Osteoblast (primary cell): ENCODE measurements around the gene HHATL. TPM values are rescaled to one million over a fixed set of nuclear protein-coding genes. Genes with fewer than 3 reads are reported as not detected.

Experiments
- DNase-seq: peaks from one replicate; pipeline ENCODE4 v3.0.0; 2011; ENCODE audit warnings: low spot score, mixed read lengths; ENCODE audit not compliant: insufficient read length; ENCODE audit errors: missing footprints
- H2AFZ ChIP-seq: 2 replicates; pipeline ENCODE4 v1.6.0; 2011; ENCODE audit warnings: mild to moderate bottlenecking, low read length
- H3K27ac ChIP-seq: 2 replicates; pipeline ENCODE4 v1.5.1; 2011; ENCODE audit warnings: mild to moderate bottlenecking, low read depth, low read length, moderate library complexity
- H3K27me3 ChIP-seq: 2 replicates; pipeline ENCODE4 v1.6.0; 2012; ENCODE audit warnings: mild to moderate bottlenecking, control low read depth, inconsistent platforms, low read length, moderate library complexity; ENCODE audit not compliant: insufficient read depth
- H3K36me3 ChIP-seq: 2 replicates; pipeline ENCODE4 v1.5.1; 2011; ENCODE audit warnings: mild to moderate bottlenecking, low read length, control low read depth, moderate library complexity; ENCODE audit not compliant: insufficient read depth
- H3K4me1 ChIP-seq: 2 replicates; pipeline ENCODE4 v1.5.1; 2011; ENCODE audit warnings: mild to moderate bottlenecking, low read length, control low read depth, moderate library complexity; ENCODE audit not compliant: insufficient read depth
- H3K4me2 ChIP-seq: 2 replicates; pipeline ENCODE4 v1.6.0; 2011; ENCODE audit warnings: mild to moderate bottlenecking, low read length; ENCODE audit not compliant: insufficient read depth
- H3K4me3 ChIP-seq: fragments of 200-600 bp; sonication (generic); 3 replicates; pipeline ENCODE4 v1.5.1; 2012; ENCODE audit warnings: mild to moderate bottlenecking, low read length, inconsistent platforms; ENCODE audit not compliant: insufficient read depth
- H3K79me2 ChIP-seq: 2 replicates; pipeline ENCODE4 v1.6.0; 2012; ENCODE audit warnings: mild to moderate bottlenecking, low read length, control low read depth, inconsistent platforms; ENCODE audit not compliant: insufficient read depth
- H3K9me3 ChIP-seq: 2 replicates; pipeline ENCODE4 v1.5.1; 2011; ENCODE audit warnings: low read depth, low read length, control low read depth
- H4K20me1 ChIP-seq: 2 replicates; pipeline ENCODE4 v1.6.0; 2012; ENCODE audit warnings: mild to moderate bottlenecking, low read length, control low read depth; ENCODE audit not compliant: insufficient read depth
- CTCF ChIP-seq: IDR thresholded peaks from 2 replicates; pipeline ENCODE4 v1.5.1; 2011; ENCODE audit warnings: mild to moderate bottlenecking, low read depth, low read length, moderate library complexity; ENCODE audit errors: extremely low read depth
- total RNA-seq: library from RNA; depleted of rRNA; stranded (reverse); fragments of >200 nt; gene quantifications from 2 replicates; pipeline ENCODE4 v1.2.3, GENCODE V29; 2012

Gene HHATL
- total RNA-seq, 1 donor: not detected

GRCh38 chr3:42705962-42706585 lies 3.5 kb upstream of the HHATL start:
- no peak for TF ChIP-seq CTCF
- H3K27me3 ChIP-seq: peaks cover 2% of the 10 kb centered on the region

GRCh38 chr3:42705058-42705767 lies 2.6 kb upstream of the HHATL start:
- TF ChIP-seq CTCF: no peak
- Histone ChIP-seq H3K27ac (no peak overlapping the region), H3K36me3 (no peaks in the 10 kb centered on the region), H3K4me2 (no peak overlapping the region), H4K20me1 (no peaks in the 10 kb centered on the region), H3K79me2 (no peaks in the 10 kb centered on the region), H3K9me3 (no peaks in the 10 kb centered on the region), H2AFZ (no peak overlapping the region), H3K4me1 (no peaks in the 10 kb centered on the region), H3K27me3 (peaks cover 2% of the 10 kb centered on the region), H3K4me3 (no peak overlapping the region)
- DNase-seq: peak; percentile 73

More at GRCh38 chr3:42705962-42706585, 3.5 kb upstream of the HHATL start:
- Histone ChIP-seq H3K4me1 (no peaks in the 10 kb centered on the region), H4K20me1 (no peaks in the 10 kb centered on the region), H3K4me2 (no peak overlapping the region), H2AFZ (no peak overlapping the region), H3K36me3 (no peaks in the 10 kb centered on the region), H3K4me3 (no peak overlapping the region), H3K9me3 (no peaks in the 10 kb centered on the region), H3K79me2 (no peaks in the 10 kb centered on the region), H3K27ac (no peak overlapping the region)
- peak; percentile 83 for DNase-seq

- H3K36me3 ChIP-seq: no peaks in the 10 kb centered on the region
- no peak overlapping the region for H3K27ac ChIP-seq
- H3K4me3 ChIP-seq: no peak overlapping the region
- no peaks in the 10 kb centered on the region for H3K79me2 ChIP-seq
- no peak overlapping the region for H2AFZ ChIP-seq
- H3K4me2 ChIP-seq: no peak overlapping the region
- DNase-seq: peak; percentile 41
- H3K4me1 ChIP-seq: no peaks in the 10 kb centered on the region
- TF ChIP-seq CTCF: no peak
- peaks cover 2% of the 10 kb centered on the region for H3K27me3 ChIP-seq
- H3K9me3 ChIP-seq: no peaks in the 10 kb centered on the region
- H4K20me1 ChIP-seq: no peaks in the 10 kb centered on the region
Measured at GRCh38 chr3:42704136-42704841, 1.7 kb upstream of the HHATL start.

GRCh38 chr3:42703695-42704025 lies 1.1 kb upstream of the HHATL start:
- Histone ChIP-seq H3K27ac (no peak overlapping the region), H3K79me2 (no peaks in the 10 kb centered on the region), H3K4me2 (no peak overlapping the region), H3K36me3 (no peaks in the 10 kb centered on the region), H3K4me3 (no peak overlapping the region), H3K9me3 (no peaks in the 10 kb centered on the region), H4K20me1 (no peaks in the 10 kb centered on the region), H3K27me3 (peaks cover 4% of the 10 kb centered on the region), H3K4me1 (no peaks in the 10 kb centered on the region), H2AFZ (no peak overlapping the region)
- DNase-seq: peak; percentile 89
- TF ChIP-seq CTCF: no peak
